ENCODE results near the gene ST14. TPM values are rescaled to one million over a fixed set of nuclear protein-coding genes. Genes with fewer than 3 reads are reported as not detected.

Gene ST14
- total and polyA plus RNA-seq, 3 donors from 2014 or later, result 0.55 to 5.8 (median 2.4) TPM

- H3K36me3 ChIP-seq (ENCODE audit: low read depth, missing control alignments), result no peaks in the 10 kb centered on the region
- intact Hi-C loops (cut with DNase I; ENCODE audit: low total_unique reads), result no loop called here
- H3K9me3 ChIP-seq, result no peaks in the 10 kb centered on the region
- no peak for DNase-seq
- 93% methylated on average over 10 of the region's 10 CpGs for WGBS, 2 donors
- H3K4me1 ChIP-seq, result peaks cover 17% of the 10 kb centered on the region
- H3K27ac ChIP-seq, result no peak overlapping the region
- TF ChIP-seq CTCF (IDR thresholded peaks at IDR 0.05), result no peak
- no peak for TF ChIP-seq POLR2A (IDR thresholded peaks at IDR 0.05)
- H3K4me3 ChIP-seq, result no peak overlapping the region
- H3K27me3 ChIP-seq, result no peaks in the 10 kb centered on the region
These were observed 18.2 kb downstream of the ST14 start for GRCh38 chr11:130177782-130178181.

GRCh38 chr11:130178441-130179339 is 19.1 kb downstream of the ST14 start:
- intact Hi-C loops (cut with DNase I; ENCODE audit: low total_unique reads), result no loop called here
- TF ChIP-seq CTCF (IDR thresholded peaks at IDR 0.05), result no peak
- no peak for TF ChIP-seq POLR2A (IDR thresholded peaks at IDR 0.05)
- DNase-seq, result no peak
- 48 to 62% methylated on average over 9 to 16 of the region's 16 CpGs for WGBS, 2 donors
- Histone ChIP-seq H3K9me3 (no peaks in the 10 kb centered on the region), H3K4me1 (peaks cover 17% of the 10 kb centered on the region), H3K36me3 (ENCODE audit: low read depth, missing control alignments) (no peaks in the 10 kb centered on the region), H3K27me3 (no peaks in the 10 kb centered on the region), H3K4me3 (no peak overlapping the region), H3K27ac (no peak overlapping the region)

- no peak overlapping the region for H3K4me3 ChIP-seq
- DNase-seq, result no peak
- no peaks in the 10 kb centered on the region for H3K27me3 ChIP-seq
- WGBS, 2 donors, result 84 to 93% methylated on average over 13 to 21 of the region's 21 CpGs
- H3K9me3 ChIP-seq, result no peaks in the 10 kb centered on the region
- intact Hi-C loops (cut with DNase I; ENCODE audit: low total_unique reads), result no loop called here
- no peaks in the 10 kb centered on the region for H3K36me3 ChIP-seq (ENCODE audit: low read depth, missing control alignments)
- H3K27ac ChIP-seq, result no peak overlapping the region
- TF ChIP-seq CTCF (IDR thresholded peaks at IDR 0.05) (no peak), POLR2A (IDR thresholded peaks at IDR 0.05) (no peak)
- peaks cover 17% of the 10 kb centered on the region for H3K4me1 ChIP-seq
These were observed 20.1 kb downstream of the ST14 start for GRCh38 chr11:130179396-130180306.

GRCh38 chr11:130180491-130180890 is 20.9 kb downstream of the ST14 start:
- Histone ChIP-seq H3K4me1 (peaks cover 17% of the 10 kb centered on the region), H3K36me3 (ENCODE audit: low read depth, missing control alignments) (no peaks in the 10 kb centered on the region), H3K9me3 (no peaks in the 10 kb centered on the region), H3K4me3 (no peak overlapping the region), H3K27ac (no peak overlapping the region), H3K27me3 (no peaks in the 10 kb centered on the region)
- DNase-seq, result no peak
- intact Hi-C loops (cut with DNase I; ENCODE audit: low total_unique reads), result no loop called here
- TF ChIP-seq CTCF (IDR thresholded peaks at IDR 0.05) (no peak), POLR2A (IDR thresholded peaks at IDR 0.05) (no peak)
- 75 to 77% methylated on average over 4 of the region's 4 CpGs for WGBS, 2 donors
